HepG2 (cell line): ENCODE results near the gene AP5Z1. TPM values are rescaled to one million over a fixed set of nuclear protein-coding genes. Genes with fewer than 3 reads are reported as not detected.

ENCODE experiments used
- AHDC1 ChIP-seq: sonication (generic); formaldehyde crosslinking; IDR thresholded peaks from 2 replicates; pipeline ENCODE4 v1.5.1; 2020; ENCODE audit warnings: mild to moderate bottlenecking, missing genetic modification reagents, borderline replicate concordance
- ARHGAP35 ChIP-seq: sonication (generic); formaldehyde crosslinking; IDR thresholded peaks from 2 replicates; pipeline ENCODE4 v1.9.0; 2022; ENCODE audit warnings: mild to moderate bottlenecking, inconsistent platforms, moderate library complexity, missing genetic modification reagents, borderline replicate concordance
- EEA1 ChIP-seq: sonication (generic); formaldehyde crosslinking; IDR thresholded peaks from 2 replicates; pipeline ENCODE4 v1.5.1; 2020; ENCODE audit warnings: mild to moderate bottlenecking, missing genetic modification reagents, borderline replicate concordance
- FOXK2 ChIP-seq: fragments of 450-650 bp; IDR thresholded peaks from 2 replicates; pipeline ENCODE4 v1.6.1; 2016
- GLI4 ChIP-seq: sonication (generic); formaldehyde crosslinking; IDR thresholded peaks from 2 replicates; pipeline ENCODE4 v1.5.1; 2020; ENCODE audit warnings: missing genetic modification reagents, mild to moderate bottlenecking, moderate library complexity, borderline replicate concordance
- KAT8 ChIP-seq: IDR thresholded peaks from 2 replicates; pipeline ENCODE4 v1.6.1; 2016; ENCODE audit warnings: missing genetic modification reagents, missing compliant biosample characterization
- MIXL1 ChIP-seq: IDR thresholded peaks from 2 replicates; pipeline ENCODE4 v1.6.1; 2016
- NCOA5 ChIP-seq: sonication (generic); formaldehyde crosslinking; IDR thresholded peaks from 2 replicates; pipeline ENCODE4 v1.4.0; 2020; ENCODE audit warnings: missing genetic modification reagents
- NFRKB ChIP-seq: fragments of 450-650 bp; IDR thresholded peaks from 2 replicates; pipeline ENCODE4 v1.6.1; 2017
- PATZ1 ChIP-seq: sonication (generic); formaldehyde crosslinking; IDR thresholded peaks from 2 replicates; pipeline ENCODE4 v1.4.0; 2020; ENCODE audit warnings: missing genetic modification reagents
- RXRB ChIP-seq: IDR thresholded peaks from 2 replicates; pipeline ENCODE4 v1.6.1; 2016; ENCODE audit warnings: borderline replicate concordance, missing genetic modification reagents, missing compliant biosample characterization
- SIN3A ChIP-seq: IDR thresholded peaks from 2 replicates; pipeline ENCODE4 v1.6.1; 2011; ENCODE audit warnings: low read depth, mild to moderate bottlenecking, control low read depth, low read length, borderline replicate concordance
- SNRNP70 ChIP-seq: fragments of 200-400 bp; formaldehyde crosslinking; IDR thresholded peaks from 2 replicates; pipeline ENCODE4 v1.6.1; 2017; ENCODE audit warnings: mild to moderate bottlenecking, low read depth, low read length, moderate library complexity
- THRA ChIP-seq: sonication (generic); formaldehyde crosslinking; IDR thresholded peaks from 2 replicates; pipeline ENCODE4 v1.4.0; 2020; ENCODE audit warnings: missing genetic modification reagents, borderline replicate concordance
- ZBTB3 ChIP-seq: sonication (generic); formaldehyde crosslinking; IDR thresholded peaks from 2 replicates; pipeline ENCODE4 v1.4.0; 2020; ENCODE audit warnings: low read depth, mild to moderate bottlenecking, moderate library complexity, missing genetic modification reagents, borderline replicate concordance
- ZMYM4 ChIP-seq: sonication (generic); formaldehyde crosslinking; IDR thresholded peaks from 2 replicates; pipeline ENCODE4 v1.8.1; 2023; ENCODE audit warnings: mild to moderate bottlenecking, missing genetic modification reagents
- ZNF280B ChIP-seq: sonication (generic); formaldehyde crosslinking; IDR thresholded peaks from 2 replicates; pipeline ENCODE4 v1.5.0; 2020; ENCODE audit warnings: missing genetic modification reagents, mild to moderate bottlenecking, borderline replicate concordance
- ZNF33A ChIP-seq: sonication (generic); formaldehyde crosslinking; IDR thresholded peaks from 2 replicates; pipeline ENCODE4 v1.5.1; 2020; ENCODE audit warnings: missing genetic modification reagents, mild to moderate bottlenecking, moderate library complexity, borderline replicate concordance
- ZNF552 ChIP-seq: sonication (generic); formaldehyde crosslinking; IDR thresholded peaks from 2 replicates; pipeline ENCODE4 v1.9.0; 2022; ENCODE audit warnings: missing genetic modification reagents, mild to moderate bottlenecking, borderline replicate concordance
- ZSCAN21 ChIP-seq: sonication (generic); formaldehyde crosslinking; IDR thresholded peaks from 2 replicates; pipeline ENCODE4 v1.8.0; 2022; ENCODE audit warnings: mild to moderate bottlenecking, missing genetic modification reagents, moderate library complexity, borderline replicate concordance
- polyA plus RNA-seq, 8 experiments: library from polyadenylated mRNA; depleted of rRNA in 3 of 8; stranded (reverse) in 7 of 8; unstranded in 1 of 8; fragments of >200 nt; fragmentation: Illumina TruSeq in 4 of 8; extraction: Trizol in 4 of 8; gene quantifications; 2 replicates each; pipeline versions ENCODE4 v1.2.1 to v1.2.3, GENCODE V29; 2011 to 2016; ENCODE audit warnings: low read depth in 4 of 8, missing spikeins in 1 of 8, mixed read lengths in 1 of 8; ENCODE audit not compliant: insufficient read depth in 1 of 8
- total RNA-seq, 5 experiments: library from RNA; depleted of rRNA; stranded (reverse); fragments of >200 nt; fragmentation: Illumina TruSeq; extraction: Trizol; gene quantifications; 2 replicates each; pipeline ENCODE4 v1.2.3, GENCODE V29; 2016; ENCODE audit warnings: low read depth in 1 of 5

The AP5Z1 gene
- total and polyA plus RNA-seq, 2 of the 13 experiments (the other 11 are each of a cell fraction or from before 2014, with no cell fraction given), result 9.3 to 15.1 TPM

GRCh38 chr7:4739528-4739992 lies 35.9 kb upstream of the AP5Z1 start (continued):
- TF ChIP-seq PATZ1 (peak; percentile 9; the same call in 1 of the 2 replicates), ZMYM4 (CRISPR knock-in tag) (no peak), SIN3A (no peak), MIXL1 (CRISPR knock-in tag) (peak; percentile 15; the same call in 1 of the 2 replicates), ZSCAN21 (CRISPR knock-in tag) (0 out of 2 replicates have a peak, but pooled peaks have one; percentile 29), NFRKB (no peak), SNRNP70 (no peak), EEA1 (CRISPR knock-in tag) (no peak), ZNF280B (CRISPR knock-in tag) (no peak), NCOA5 (CRISPR knock-in tag) (no peak), FOXK2 (0 out of 2 replicates have a peak, but pooled peaks have one; percentile 22), THRA (CRISPR knock-in tag) (0 out of 2 replicates have a peak, but pooled peaks have one; percentile 9), ZNF552 (CRISPR knock-in tag) (no peak), RXRB (CRISPR knock-in tag) (0 out of 2 replicates have a peak, but pooled peaks have one; percentile 6), ZBTB3 (no peak), AHDC1 (CRISPR knock-in tag) (peak; percentile 58; the same call in 1 of the 2 replicates), ZNF33A (CRISPR knock-in tag) (no peak), KAT8 (no peak), GLI4 (no peak), ARHGAP35 (CRISPR knock-in tag) (no peak)
